ENCODE results near the gene UCHL5. TPM values are rescaled to one million over a fixed set of nuclear protein-coding genes. Genes with fewer than 3 reads are reported as not detected.

UCHL5 gene
- total RNA-seq, 1 experiment from 2014 or later = 42.1 TPM

DNA sequence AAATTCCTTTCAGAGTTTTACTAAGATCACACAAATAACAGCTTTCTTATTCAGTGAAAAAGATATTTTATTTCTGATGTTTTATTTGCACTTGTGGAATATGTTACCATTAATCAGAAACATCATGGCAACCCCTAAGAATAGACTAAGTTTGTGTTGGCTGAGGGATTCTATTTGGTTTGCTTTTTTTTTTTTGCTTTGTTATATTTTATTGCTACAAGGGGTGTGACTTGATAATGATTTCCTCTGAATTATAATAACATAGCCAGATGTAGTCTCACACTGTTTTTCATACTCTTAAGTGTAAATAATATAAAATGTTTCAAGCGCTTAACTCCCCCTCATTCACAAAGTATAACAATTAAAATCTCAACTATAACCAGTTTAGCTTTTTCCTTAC, 26.1 kb upstream of the UCHL5 start:
- Histone ChIP-seq H3K27ac (ENCODE audit: insufficient read length, low read depth, low read length) (no peak overlapping the region), H3K4me2 (ENCODE audit: insufficient read depth, insufficient read length, low read length) (no peak overlapping the region), H3K14ac (ENCODE audit: insufficient read depth, low read length) (no peak overlapping the region), H3K18ac (ENCODE audit: insufficient read length, low read depth, low read length) (no peak overlapping the region), H3T11ph (ENCODE audit: low read length) (no peak overlapping the region), H3K79me1 (ENCODE audit: insufficient read depth, low read depth, low read length, poor library complexity, severe bottlenecking) (no peaks in the 10 kb centered on the region), H3K9ac (ENCODE audit: extremely low read depth, insufficient read length, low read length) (no peak overlapping the region), H3K23me2 (ENCODE audit: insufficient read length, low read depth, low read length, poor library complexity, severe bottlenecking) (no peaks in the 10 kb centered on the region), H2BK5ac (ENCODE audit: insufficient read length, low read length) (no peak overlapping the region), H4K20me1 (ENCODE audit: control insufficient read depth, insufficient read depth, insufficient read length) (no peaks in the 10 kb centered on the region), H3K4me1 (ENCODE audit: insufficient read depth, low read length) (no peaks in the 10 kb centered on the region), H3K79me2 (ENCODE audit: insufficient read depth, low read length) (no peaks in the 10 kb centered on the region), H3K23ac (ENCODE audit: insufficient read length, low read depth, low read length) (no peak overlapping the region), H3K56ac (ENCODE audit: insufficient read length, low read depth, low read length) (no peak overlapping the region), H2BK120ac (ENCODE audit: low read depth, low read length, poor library complexity, severe bottlenecking) (no peak overlapping the region), H4K91ac (ENCODE audit: insufficient read length, low read depth, low read length) (no peak overlapping the region), H3K9me3 (ENCODE audit: control insufficient read depth, low read depth, low read length) (no peaks in the 10 kb centered on the region), H2AK5ac (ENCODE audit: insufficient read length, low read length) (no peak overlapping the region), H3K27me3 (ENCODE audit: insufficient read depth, low read length) (no peaks in the 10 kb centered on the region), H3K4ac (ENCODE audit: low read depth, low read length) (no peak overlapping the region), H4K8ac (replicated peaks; ENCODE audit: insufficient read length, low read depth, low read length) (no peak overlapping the region), H2AFZ (ENCODE audit: low read length) (no peak overlapping the region), H4K5ac (ENCODE audit: insufficient read length, low read depth, low read length) (no peak overlapping the region), H2BK12ac (ENCODE audit: insufficient read length, low read depth, low read length) (no peak overlapping the region), H2BK15ac (ENCODE audit: low read depth, low read length) (no peak overlapping the region), H2BK20ac (ENCODE audit: low read depth, low read length, poor library complexity, severe bottlenecking) (no peak overlapping the region)
- peaks cover 4 to 43% (median 37%) of the 10 kb centered on the region in 3 experiments; a peak in 6 of 7 replicates for H3K36me3 Mint-ChIP-seq (ENCODE audit: insufficient read depth in 1 of 3, low read depth in 3 of 3)
- no peak overlapping the region for H3K27ac Mint-ChIP-seq
- no peak for DNase-seq
- no peaks in the 10 kb centered on the region for H3K27me3 Mint-ChIP-seq (ENCODE audit: low read depth)
- peaks cover 4% of the 10 kb centered on the region in 2 experiments; a peak in 3 of 4 replicates for H3K4me1 Mint-ChIP-seq
- WGBS (ENCODE audit: extremely low coverage, insufficient read length, low lambda C conversion rate) = no CpG with 5 or more reads among the region's 1 CpG
- H3K9me3 Mint-ChIP-seq = no peaks in the 10 kb centered on the region
- no peak for TF ChIP-seq CTCF (conservative IDR thresholded peaks at IDR 0.05)
- no peak overlapping the region for H3K4me3 Mint-ChIP-seq

Data from H9 (cell line).